Stimulated activated CD4-positive, alpha-beta T cell treated with anti-CD3 and anti-CD28 coated beads, Interleukin-1b, Interleukin-23, amount 100 ng/mL, for 24 hours (primary cell): ENCODE data around the gene NSG1.
A peak's percentile ranks its signal among the peaks of the same experiment; 100 is the strongest.
"Not testable (repeated sequence)": the region's sequence is repeated elsewhere in the genome, so short reads cannot be mapped to it uniquely, and the experiment has no call there.

Experiments
- DNase-seq, 4 experiments: peaks; one replicate each; pipeline ENCODE4 v3.0.0-alpha.2; 2020; ENCODE audit warnings: low read depth in 4 of 4, low spot score in 1 of 4

The NSG1 gene, protein sequence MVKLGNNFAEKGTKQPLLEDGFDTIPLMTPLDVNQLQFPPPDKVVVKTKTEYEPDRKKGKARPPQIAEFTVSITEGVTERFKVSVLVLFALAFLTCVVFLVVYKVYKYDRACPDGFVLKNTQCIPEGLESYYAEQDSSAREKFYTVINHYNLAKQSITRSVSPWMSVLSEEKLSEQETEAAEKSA

GRCh38 chr4:4386736-4387392 lies at the start of gene NSG1:
TSS of gene NSG1 (plus strand) at chr4:4387102. CDS start at chr4:4387630, 528 bp downstream.
- peak in 1 of 4 experiments; percentile 21 for DNase-seq

GRCh38 chr4:4338210-4339001 lies 48.5 kb upstream of the NSG1 start:
- DNase-seq, result no peak

DNA sequence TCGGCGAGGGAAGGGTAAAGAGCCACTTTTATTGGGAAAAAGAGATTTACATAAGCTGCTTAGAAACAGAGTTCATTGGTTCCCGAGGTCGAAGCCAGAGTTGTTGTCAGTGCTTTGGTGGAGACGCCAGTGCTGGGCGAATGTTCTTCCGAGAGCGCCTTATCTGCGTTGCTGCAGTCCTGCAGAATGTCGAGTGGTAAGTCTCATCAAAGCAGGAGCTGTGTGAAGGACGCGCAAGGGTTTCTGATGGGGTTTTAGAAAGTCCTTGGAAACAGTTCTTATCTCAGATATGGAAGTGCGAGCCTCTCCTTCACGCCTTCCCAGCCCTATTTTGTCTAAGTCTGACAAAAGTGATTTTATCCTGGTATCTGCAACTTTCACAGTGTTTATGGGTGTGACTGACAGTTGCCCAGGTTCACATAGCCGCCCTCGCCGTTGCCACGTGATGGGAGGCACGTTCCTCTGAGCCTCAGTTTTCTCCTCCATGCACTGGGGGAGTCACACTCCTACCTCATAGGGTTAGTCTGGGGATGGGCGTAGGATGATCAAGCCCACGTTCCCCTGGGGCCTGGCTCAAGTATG lies 47.3 kb upstream of the NSG1 start:
- DNase-seq, result no peak

GRCh38 chr4:4341861-4342650 lies 44.8 kb upstream of the NSG1 start:
- no peak for DNase-seq

DNA sequence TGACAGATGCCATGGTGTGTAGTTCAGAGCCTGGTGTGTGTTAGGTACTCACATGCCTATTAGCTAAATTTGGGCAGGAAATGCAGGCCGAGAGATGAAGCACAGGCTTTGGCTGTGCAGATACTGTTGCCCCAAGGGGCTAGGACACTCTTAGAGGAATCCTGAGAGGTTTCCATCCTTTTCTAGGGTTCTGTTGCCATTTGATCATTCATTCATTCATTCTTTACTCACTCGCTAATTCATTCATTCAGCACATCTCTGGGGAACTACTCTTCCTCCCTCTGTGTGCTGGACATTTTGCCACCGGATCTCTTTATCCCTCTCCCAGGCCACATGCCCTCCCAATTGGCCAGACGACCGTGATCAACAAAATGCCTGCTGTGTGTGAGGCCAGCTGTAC lies 43.9 kb upstream of the NSG1 start:
- DNase-seq, result no peak

- no peak for DNase-seq
These were observed 41.9 kb upstream of the NSG1 start for GRCh38 chr4:4344915-4345527.

DNA sequence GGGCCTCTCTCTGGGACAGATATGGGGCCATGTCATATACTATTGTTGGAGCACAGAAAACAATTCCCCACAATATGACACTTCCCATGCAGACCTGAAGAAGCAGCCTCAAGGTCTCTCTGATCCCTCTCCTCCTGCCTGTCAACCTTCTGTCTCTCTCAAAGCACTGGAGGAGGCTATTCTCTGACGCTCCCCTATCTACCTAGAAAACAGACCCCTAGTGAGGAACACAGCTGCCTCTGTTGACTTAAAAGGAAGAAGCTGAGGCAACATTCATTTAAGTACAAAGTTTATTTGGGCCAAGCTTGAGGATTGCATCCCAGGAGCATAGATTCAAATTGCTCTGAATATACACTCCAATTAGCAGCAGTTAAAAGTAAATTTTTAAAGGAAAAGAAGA lies 39.3 kb upstream of the NSG1 start:
- no peak for DNase-seq

GRCh38 chr4:4348585-4348984 lies 38.3 kb upstream of the NSG1 start:
- not testable (repeated sequence) for DNase-seq

DNA sequence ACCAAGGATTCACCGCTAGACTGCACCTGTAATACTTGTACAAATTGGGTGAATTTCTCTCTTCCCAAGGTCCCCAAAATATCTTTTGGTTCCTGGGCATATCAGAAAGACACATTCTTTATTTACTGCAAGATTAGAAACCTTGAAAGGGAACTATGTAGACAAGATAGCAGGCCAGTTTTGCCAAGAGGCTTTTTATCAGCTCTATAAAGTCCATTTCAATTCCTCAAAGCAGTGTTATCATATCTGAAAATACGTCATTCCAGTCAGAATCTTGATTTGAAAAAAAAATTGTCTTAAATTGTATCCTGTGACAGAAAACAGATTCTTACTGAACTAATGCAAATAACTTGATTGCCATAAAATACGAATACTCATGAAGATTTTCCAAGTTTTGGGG lies 37.0 kb upstream of the NSG1 start:
- DNase-seq, result no peak

GRCh38 chr4:4350909-4351308 lies 36.0 kb upstream of the NSG1 start:
- DNase-seq, result no peak

DNA sequence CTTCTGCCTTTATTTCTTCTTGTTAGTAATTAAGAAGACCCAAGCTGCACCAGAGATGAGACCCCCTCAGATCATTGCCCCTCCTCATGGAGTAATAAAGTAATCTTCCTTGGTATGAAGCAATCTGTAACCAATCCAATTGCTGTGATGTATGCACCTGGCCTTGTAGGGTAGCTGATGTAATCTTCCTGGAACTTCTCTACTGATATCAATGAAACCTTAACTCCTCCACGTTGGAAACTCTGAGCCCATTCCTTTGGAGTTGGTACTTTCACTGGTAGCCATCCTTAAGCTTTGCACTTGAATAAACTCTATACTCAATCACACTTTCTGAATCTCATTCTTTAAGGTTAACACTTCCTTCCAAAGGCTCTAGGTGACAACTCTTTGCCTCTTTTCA lies 31.6 kb upstream of the NSG1 start:
- no peak for DNase-seq

DNA sequence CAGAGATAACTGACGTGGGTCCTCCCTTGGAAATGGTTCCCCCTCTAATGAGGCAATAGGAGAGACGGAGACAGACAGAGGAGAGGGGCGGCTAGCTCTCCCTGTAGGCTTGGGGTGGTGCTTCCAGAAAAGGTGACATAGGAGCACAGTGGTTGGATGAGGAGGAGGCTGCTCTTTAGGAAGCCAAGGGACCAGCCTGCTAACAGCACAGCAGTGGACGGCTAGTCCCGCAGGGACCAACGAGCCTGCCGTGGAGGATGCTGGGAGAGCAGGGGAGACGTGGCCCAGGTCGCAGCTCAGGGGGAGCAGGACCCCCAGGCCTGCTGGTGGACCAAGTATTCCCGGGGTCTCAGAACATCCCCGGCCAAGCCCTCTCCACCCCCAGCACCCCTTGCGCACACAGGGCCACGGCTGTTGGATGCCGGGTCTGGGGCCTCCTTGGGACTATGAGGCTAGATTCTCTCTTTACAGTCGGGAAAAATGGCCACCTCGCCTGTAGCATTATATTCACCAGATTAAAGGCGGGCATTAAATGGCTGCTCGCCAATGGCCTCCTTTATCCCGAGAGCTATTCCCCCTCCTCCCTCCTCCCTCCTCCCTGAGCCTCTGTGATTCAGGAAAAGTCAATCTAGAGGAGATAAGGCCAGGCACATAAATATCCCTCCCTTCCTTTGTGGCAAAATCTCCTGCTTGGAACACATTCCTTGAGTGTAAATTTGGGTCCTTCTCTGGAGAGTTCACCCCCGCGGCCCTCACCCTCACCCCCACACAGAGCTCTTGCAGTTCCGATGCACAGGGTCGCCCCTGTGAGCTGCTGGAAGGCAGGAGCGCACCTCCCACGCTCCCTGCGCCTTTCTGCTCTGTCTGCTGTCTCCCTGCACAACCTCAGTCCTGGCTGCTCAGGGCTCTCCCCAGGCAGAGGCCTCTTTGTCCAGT lies 30.5 kb upstream of the NSG1 start:
- DNase-seq, result no peak

DNA sequence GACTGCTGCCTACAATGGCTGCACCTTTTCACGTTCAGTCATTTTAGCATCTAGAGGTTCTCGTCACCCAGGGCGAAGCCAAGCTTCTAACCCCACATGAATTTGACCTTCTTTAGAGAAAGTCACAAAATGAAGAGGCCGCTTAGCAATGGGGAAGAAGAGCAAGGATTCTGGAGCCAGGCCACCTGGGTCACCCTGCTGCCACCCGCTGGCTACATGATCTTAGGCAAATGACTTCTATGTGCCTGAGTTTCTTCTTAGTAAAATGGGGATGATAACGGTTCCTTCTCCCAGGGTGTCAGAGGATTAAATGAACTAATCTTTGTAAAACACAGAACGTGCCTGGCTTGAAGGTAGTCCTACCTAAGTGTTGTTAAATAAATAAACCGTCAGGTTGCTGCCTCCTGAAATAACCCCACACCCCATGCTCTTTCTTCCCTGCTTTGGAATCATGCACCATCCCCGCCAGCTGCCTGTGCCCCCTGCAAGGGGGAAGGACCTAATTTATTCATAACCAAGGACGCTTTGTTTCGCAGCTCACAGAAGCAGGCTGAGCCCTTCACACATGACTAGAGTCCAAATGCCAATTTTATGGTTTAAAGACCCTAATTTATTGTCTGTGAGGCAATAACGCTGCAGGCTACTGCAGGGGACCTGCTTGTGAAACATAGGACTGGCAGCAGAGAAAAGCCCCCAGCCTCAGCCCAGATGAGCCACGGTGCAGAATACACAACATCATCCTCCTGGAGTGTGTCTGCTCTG lies 28.6 kb upstream of the NSG1 start:
- no peak for DNase-seq

DNA sequence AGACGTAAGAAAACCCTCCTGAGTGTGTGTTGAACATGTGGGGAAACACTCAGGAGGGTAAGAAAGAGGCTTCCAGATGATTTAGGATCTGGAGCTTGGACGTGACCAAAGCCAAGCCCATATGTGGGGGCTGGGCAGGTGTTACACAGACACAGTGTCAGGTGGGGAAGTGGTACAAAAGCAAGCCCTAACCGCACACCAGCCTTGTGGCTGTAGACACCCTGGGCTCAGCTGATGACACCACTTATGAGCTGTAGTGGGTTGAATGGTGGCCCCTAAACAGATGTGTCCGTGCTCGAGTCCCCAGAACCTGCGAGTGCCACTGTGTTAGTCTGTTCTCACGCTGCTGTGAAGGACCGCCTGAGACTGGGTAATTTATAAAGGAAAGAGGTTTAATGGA lies 25.0 kb upstream of the NSG1 start:
- no peak for DNase-seq

DNA sequence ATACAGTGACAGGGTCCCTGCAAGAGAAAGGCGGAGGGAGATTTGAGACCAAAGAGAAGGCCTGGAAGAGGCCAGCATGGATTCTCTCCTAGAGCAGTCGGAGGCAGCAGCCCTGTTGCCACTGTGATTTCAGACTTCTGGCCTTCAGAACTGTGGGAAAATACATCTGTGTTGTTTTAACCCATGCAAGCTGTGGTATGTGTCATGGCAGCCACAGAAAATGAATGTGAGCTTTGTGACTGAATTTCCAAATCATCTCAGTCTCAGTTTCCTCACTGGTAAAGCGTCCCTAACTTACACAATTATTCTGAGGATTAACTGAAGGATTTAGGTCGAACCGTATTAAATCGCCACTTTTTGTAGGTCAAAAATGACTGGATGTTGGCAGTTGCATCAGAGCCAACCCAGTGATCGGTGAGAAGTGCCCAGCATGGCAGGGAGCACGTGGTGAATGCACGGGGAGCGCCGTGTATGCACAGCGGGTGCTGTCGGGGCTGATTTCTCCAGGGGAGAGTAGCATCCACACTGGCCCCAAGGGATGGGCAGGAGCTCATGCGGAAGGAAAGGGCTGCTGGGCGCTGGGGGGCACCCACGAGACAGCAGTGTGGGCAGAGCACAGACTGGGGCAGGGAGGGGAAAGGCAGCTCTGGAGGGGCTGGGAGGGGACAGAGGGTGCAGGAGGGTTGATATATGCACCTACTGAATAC lies 23.8 kb upstream of the NSG1 start:
- DNase-seq, result no peak

DNA sequence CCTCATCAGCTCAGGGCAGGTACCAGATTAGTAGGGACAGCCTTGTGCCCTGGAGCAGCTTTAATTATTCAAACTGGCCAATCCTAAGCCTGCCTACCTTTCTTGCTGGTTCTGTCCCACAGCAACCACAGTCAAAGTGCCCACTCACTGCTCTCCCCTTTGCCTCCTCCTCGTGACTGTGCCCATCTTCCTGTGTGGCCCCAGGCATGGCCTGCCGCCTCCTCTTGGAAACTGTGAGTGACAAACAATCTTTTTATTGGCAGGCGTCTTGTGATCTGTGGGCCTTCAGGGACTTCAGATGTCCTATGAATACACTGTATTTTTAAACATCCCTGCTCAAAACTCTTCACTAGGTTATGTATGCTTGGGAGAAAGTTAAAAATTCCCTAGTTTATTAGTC lies 22.8 kb upstream of the NSG1 start:
- DNase-seq, result no peak

DNA sequence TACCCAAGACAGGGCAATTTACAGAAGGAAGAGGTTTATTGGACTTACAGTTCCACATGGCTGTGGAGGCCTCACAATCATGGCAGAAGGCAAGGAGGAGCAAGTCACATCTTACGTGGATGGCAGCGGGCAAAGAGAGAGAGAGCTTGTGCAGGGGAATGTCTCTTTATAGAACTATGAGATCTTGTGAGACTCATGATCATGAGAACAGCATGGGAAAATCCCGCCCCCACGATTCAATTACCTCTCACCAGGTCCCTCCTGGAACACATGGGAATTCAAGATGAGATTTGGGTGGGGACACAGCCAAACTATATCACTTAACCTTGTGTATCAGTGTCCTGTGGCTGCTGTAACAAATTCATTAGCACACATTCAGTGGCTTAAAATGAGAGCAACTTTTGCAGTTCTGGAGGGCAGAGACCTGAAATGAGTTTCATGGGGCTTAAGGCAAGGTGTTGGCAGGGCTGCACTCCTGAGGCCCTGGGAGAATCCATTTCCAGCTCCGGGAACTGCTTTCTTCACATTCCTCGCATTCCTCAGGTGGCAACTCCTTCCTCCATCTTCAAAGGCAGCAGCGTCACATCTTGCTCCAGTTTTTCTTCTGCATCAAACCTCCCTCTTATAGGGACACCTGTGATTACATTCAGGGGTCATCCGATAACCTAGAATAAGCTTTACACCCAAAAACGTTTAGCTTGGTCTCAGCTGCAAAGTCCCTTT lies 22.3 kb upstream of the NSG1 start:
- DNase-seq, result no peak
